Hematopoietic multipotent progenitor cell treated with erythropoietin and hydrocortisone succinate and interleukin-3 and kit ligand, for 4 days (in vitro differentiated cells): Measurements from ENCODE around the gene RPLP1.

ENCODE experiments used
- DNase-seq: peaks from one replicate; pipeline ENCODE4 v3.0.0-alpha.2; 2015

The RPLP1 gene

GRCh38 chr15:69499521-69500211 lies 47.0 kb downstream of the RPLP1 start:
- DNase-seq, result no peak

GRCh38 chr15:69500339-69500738 lies 47.7 kb downstream of the RPLP1 start:
- DNase-seq, result no peak

GRCh38 chr15:69501456-69501855 lies 48.8 kb downstream of the RPLP1 start:
- no peak for DNase-seq

GRCh38 chr15:69502470-69503045 lies 49.9 kb downstream of the RPLP1 start:
- DNase-seq, result no peak

- DNase-seq, result no peak
Observed at GRCh38 chr15:69504352-69505040, 51.9 kb downstream of the RPLP1 start.
